Suppressor macrophage treated with lipopolysaccharide for 4 hours (primary cell): ENCODE data around the gene CAMTA1.

Experiments used
- DNase-seq: peaks from one replicate; pipeline ENCODE4 v3.0.0-alpha.2; 2020

The CAMTA1 gene

DNA sequence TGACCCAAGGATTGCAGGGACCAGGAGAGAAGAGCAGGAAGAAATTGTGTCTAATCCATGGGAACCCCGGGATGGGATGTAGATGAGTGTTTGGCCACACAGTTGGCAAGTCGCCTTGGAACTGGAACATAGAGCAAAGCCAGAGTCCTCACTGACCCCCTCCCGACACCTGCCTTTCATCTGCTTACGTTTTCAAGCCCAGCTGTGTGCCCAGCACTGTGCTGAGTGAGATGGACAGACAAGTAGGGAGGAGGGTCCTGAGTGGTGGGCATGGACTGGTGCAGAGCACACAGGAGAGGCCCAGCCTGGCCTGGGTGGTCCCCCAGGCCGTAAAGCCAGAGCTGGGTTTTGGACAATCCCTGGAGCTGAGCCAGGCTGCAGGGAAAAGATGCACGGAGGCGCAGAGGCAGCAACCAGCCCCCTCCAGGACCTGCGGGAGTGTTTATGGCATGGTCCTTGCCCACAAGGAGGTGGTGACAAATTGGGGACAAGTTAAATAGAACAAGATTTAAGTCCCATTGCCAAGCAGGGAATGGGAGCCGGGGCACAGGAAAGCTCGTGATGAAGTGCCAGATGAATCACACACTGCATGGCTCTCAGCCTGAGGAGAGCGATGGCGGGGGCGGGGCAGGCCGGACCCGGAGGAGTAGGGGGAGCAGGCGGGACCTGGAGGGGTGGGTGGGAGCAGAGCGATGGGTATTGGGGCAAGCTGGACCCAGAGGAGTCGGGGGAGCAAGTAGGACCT, 828.0 kb downstream of the CAMTA1 start:
- no peak for DNase-seq

DNA sequence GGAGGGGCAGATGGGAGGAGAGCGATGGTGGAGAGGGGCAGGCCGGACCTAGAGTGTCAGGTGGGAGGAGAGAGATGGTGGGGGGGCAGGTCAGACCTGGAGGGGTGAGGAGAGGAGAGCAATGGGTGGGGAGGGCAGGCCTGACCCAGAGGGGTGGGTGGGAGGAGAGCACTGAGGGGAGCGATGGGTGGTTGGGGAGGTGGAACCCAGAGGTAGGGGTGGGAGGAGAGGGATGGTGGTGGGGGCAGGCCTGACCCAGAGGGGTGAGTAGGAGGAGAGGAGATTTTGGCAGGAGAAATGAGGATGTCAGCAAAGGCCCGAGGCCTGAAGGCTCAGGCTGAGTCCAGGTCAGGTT, 828.6 kb downstream of the CAMTA1 start:
- DNase-seq = no peak

DNA sequence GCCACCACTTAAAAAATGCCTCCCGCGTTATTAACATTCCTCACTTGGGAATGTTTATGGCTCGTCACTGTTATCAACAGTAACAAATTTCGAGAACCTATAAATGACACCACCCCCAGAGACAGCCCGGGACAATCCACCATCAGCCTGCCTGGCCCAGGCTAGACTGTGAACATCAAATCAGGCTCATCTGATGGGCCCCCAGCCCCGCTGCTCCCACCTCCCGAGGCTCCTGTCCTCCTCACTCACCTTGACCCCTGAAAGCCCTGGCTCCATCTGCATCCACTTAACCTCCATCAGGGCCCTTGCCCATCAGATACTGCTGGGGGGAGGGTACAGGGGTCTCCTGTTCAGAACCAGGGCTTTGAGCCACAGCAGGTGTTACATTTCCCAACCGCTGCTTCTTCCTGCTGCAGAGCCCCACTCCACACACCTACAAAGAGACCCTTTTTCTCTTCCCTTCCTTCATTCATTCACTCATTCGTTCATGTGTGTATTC, 829.4 kb downstream of the CAMTA1 start:
- DNase-seq = no peak

DNA sequence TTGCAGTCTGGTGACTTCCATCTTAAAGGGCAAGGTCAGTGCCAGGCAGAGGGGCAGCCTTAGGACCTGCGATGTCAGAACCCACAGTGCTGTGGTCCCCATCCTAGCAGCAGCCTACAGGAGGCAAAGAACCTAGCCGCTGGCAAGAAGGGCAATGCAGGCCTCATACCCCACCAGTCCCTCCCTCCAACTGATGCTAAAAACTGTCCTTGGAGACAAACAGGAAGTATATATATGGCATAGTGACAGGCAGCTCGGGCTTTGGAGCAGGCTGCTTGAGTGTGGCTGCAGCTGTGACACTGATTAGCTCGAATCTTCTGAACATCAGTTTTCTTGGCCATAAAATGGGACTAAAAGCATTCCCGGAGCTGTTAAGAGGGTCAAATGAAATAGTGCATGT, 829.9 kb downstream of the CAMTA1 start:
- no peak for DNase-seq

DNA sequence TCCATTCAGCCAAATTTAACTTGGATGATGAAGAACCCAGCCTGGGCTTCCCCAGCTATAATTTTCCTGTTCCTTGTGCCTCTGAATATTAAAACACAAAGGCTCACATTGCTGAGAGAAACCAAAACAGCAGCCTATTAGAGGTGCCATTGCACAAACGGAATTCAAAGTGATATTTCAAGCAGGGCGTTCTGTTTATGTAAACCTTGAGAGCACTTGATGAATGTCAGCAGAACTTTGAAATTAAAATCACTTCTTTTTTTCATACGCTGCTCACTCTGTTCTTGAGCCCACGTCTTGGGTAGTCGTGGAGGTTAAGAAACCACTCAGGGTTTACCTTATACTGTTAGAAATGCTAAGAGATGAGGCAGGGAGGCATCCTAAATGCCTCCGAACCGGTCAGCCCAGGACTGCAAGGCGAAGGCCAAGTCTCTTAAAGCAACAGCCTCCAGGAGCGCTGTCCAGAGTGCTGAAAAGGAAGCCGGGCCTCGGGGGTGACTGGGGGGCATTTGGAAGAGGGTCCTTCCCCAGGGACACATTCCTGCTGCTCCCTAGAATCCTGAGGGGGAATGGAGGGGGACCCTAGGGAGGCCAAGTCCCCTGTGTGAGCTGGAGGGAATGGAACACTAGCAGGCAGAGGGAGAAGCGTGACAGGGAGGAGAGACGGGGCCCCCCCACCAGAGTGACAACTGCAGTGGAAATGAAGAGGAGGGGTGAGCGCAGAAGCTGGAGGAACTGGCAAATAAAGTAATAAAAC, 831.0 kb downstream of the CAMTA1 start:
- peak; percentile 21 for DNase-seq

DNA sequence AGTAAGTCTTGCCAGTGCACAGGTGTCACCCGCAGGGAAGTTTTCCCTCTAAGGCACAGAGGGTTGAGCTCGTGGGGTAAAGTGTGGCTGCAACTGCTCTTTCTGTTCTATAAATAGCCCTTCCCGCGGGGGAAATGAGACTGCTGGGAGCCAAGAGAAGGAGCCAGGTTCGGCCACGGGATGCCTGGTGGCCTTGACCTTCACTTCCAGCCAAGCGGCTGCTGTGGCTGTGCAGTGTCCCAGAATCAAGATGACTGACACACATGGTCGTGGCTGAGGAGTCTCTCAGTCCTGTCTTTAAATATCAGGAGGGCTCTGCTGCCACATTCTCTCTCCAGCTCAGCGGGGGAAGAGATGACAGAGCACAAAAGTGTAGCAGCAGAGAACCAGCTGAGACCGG, 831.7 kb downstream of the CAMTA1 start:
- no peak for DNase-seq

DNA sequence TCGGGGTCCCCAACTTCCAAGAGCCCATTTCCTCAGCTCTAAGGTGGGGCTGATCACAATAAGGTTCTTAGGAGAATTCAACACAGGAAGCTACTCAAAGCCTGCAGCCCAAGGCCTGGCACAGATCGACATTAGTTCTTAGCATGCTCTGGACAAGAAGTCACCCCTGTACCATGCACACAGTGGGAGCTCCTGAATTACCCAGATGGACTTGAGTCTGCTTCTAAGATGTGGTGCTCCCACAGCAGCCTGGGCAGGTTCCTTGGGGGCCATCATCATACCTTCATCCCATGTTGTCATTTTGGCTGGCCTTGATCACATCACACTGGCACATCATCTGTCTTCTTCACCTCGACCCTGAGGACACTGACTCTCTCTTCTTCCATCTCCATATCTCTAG, 832.6 kb downstream of the CAMTA1 start:
- no peak for DNase-seq

DNA sequence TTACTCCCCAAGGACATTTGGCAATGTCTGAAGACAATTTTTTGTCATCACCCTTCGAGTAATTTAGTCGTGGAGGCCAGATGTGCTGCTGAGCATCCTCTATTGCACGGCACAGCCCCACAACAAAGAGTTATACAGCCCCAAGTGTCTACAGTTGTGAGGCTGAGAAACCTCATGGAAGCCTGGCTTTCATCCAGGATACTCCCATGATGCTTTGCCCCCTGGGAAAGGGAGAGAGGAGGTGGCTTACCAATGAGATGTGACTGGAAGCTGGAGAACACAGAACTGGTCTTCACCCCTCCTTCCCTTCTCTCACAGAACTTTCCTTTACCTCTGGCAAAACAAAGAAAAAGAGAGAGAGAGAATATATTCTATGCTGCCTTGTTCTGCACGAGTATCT, 834.9 kb downstream of the CAMTA1 start:
- no peak for DNase-seq

DNA sequence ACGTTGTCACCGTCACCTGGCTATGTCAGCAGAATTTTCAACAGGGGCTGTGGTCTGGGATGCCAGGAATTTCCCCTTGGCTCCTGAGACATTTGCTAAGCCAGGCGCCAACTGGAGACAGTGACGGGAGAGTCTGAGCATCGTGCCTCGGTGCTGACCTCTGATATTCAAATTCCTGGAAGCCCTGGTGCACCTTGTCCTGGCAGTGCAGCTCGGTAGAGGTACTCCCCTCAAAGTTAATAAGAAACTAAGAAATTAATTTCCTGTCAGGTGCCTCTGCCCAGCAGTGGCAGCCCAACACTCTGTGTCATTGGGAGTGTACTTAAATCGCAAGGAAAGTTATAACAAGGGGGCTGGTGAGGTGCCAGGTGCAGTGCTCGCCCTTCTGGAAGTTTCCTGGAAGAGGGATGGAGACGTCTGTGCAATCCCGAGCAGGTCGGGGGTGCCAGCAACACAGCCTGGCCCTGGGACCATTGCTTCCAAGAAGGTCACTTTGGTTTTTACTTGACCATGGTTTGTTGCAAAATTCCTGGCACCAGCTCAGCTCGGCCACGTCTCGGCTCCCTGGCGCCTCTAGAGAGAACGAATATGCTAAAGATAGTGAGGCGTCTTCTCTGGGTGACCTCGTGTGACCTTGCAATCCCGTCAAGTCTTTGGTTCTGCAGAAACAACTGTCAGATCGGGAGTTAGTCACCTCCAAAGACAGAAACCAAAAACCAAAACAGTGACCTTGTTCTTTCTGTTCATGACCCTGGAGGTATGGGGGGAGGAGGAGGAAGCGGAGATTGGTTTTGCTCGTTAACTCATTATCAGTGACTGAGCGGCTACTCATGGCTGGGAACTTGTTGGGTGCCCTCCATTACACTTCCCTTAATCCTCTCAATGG, 836.3 kb downstream of the CAMTA1 start:
- DNase-seq = no peak

DNA sequence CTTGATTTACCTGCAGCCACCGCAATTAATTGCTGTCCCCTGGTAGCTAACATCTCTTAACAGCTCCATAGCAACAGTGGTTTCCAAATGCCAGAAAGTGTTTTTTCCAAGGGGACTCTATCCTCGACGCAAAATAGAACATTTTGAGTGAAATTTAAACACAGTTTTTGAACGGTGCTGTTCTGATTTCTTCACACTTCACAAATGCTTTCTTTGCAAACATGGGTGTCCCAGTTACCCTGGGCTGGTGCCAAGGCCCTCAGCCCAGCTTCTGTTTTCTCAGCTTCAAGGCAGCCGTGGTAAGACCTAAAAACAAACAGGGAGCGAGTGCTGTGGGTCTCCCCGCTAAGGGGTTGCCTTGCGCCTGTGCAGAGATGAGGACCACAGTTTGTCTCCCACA, 838.6 kb downstream of the CAMTA1 start:
- DNase-seq = no peak

DNA sequence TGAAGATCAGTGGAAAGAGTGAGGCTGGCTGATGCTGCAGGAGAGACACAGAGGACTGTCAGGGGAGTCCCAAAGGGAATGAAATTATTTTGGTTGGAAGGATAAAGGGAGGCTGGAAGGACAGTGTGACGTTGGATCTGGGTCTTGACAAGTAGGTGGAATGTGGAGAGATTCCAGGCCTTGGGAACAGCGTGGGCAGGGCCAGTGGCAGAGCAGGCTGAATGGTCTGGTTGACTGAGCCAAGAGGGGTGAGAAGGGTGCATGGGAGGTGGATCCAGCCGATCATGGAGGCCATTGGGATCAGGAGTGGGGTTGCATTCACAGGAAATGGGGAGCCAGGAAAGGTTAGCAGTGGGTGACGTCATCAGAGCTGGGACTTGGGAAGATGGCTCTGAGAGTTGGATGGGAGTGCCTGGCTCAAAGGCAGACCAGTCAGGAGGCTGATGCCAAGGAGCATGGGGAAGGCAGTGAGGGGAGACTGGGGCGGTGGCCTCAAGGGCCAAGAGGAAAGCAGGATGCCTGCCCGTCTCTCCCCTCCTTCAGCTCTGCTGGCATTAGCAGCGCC, 839.6 kb downstream of the CAMTA1 start:
- no peak for DNase-seq

DNA sequence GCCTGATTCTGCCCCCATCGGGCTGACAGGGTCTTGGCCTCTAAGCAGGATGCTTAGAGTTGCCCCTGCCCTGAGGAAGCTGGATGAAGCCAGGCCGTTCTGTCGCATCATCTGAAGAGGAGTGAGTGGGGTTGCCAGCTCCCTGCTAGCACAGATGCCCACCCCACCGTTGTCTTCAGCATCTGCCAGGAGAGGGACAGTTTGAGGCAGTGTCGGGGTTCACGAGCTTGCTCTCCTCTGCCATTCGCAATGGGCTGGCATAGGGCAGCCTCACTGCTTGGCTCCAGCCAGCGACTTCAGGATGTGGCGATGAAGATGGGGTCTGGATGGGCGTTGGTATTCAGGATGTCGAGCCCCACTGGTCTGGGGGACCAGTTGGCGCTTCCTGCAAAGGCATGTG, 840.1 kb downstream of the CAMTA1 start:
- no peak for DNase-seq

DNA sequence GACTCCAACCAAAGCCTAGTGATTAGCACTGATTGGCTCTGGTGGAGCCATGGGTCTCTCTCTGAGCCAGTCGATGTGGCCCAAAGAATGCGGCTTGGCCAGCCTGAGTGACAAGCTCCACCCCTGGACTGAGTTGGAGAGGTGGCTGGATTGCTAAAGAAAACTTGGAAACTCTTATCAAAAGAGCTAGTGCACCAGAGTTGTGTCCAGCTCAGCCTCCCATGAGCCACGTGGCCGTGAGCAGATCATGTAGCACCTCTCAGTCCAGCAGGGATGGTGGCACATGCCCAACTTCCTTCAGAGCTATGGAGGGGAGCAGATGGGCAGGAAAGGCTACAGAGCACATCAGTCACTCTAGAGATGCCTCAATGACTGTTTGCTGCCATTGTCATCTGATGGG, 843.0 kb downstream of the CAMTA1 start:
- no peak for DNase-seq

DNA sequence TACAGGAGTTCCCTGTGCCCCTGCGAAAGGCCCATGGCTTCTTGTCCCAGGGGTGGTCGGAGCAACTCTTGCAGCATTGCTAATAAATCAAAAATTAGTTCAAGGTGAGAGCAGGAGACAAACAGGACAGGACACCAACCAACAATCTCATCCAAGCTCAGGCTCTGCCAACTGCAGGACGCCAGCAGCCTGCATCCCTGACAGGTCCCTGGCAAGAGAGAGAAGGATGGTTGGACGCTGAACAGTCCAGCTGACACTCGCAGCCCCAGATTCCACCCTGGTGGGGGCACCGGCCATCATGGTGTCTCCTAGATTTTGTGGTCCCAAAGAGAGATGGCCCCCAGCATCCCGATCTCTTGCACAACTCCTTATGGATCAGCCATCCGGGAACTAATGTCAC, 843.8 kb downstream of the CAMTA1 start:
- no peak for DNase-seq

DNA sequence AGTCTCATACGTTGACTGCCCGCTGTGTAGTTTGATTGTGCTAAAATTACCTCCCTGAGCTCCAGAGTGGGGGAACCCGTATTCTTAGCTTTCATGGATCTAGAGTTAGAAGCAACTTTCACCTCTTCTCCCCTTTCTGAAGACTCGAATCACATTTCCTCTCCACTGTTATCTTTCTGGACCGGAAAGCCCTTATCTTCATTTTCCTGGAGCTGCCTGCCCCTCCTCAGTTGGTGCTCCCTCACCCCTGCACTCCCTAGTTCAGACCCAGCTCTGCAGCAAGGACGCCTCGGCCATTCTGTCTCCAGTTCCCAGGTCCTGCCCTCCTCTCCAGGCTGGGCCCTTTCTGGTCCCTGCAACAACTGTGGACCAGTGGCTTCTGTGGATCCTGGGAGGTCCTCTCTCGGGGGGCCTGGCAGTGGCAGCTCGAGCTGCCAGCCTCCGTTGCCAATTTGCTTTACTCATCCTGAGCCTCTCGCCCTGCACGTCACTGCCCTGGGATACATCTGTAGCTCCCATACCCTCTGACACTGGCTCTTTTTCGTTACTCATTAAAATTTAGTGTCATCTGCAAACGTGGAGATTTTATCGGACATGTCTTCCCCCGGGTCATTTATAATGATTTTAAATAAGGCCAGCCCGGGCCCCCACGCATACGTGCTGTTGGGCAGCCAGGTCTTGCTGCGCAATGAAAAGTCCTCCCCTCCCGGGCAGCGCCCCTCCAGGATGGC, 844.4 kb downstream of the CAMTA1 start:
- no peak for DNase-seq

DNA sequence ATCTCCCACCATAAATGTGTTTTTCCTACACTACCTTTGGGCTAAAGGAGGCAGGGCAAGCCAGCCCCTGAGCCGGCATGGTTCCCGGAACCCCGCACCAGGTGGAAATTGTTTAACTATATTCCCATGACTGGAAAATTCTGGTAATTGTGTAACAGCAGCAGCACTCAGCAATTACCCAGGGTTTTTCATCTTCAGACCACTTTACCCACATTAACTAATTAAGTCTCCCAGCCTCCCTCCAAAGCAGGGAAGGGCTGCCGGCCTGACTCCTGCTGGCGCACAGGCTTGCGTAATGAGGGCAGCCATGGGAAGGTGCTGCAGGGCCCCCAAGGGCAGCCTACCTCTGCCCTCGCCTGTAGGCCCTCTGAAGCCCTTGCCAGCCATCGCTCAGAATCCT, 845.1 kb downstream of the CAMTA1 start:
- no peak for DNase-seq

DNA sequence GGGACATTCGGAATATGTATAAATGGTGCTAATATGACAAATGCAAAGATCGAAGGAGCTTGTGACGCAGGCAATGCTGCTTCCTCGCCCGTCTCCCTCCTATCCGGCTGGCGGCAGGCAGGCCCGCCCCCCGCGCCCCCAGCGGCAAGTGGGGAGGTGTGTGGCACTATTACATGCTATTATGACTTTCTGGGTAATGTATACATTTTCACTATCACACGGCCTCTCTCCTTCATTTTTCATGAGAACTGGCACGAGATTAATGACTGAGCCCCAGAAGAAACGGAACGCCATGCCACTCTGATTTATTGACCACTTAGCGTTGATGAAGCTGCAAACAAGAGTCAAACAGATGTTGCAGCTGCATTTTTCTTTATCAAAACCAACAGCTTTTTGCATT, 846.9 kb downstream of the CAMTA1 start:
- DNase-seq = no peak

DNA sequence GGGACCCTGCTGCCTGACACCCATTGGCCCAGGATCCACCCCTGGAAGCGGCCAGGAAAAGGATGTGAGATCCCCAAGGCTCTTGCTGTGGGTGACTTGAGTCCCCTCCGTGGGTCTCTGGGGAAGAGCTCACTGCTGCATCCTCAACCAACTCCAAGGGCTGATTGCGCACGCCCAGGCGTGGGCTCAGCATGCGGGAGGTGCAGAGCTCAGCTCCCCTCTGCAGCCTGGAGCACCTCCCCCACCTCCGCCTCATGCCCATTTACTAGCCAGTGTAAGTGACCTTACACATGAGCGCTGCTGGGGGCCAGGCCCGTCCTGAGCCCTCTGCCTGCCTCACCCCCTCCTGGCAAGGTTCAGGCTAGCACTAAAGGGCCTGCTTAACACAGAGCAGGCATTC, 847.4 kb downstream of the CAMTA1 start:
- no peak for DNase-seq

DNA sequence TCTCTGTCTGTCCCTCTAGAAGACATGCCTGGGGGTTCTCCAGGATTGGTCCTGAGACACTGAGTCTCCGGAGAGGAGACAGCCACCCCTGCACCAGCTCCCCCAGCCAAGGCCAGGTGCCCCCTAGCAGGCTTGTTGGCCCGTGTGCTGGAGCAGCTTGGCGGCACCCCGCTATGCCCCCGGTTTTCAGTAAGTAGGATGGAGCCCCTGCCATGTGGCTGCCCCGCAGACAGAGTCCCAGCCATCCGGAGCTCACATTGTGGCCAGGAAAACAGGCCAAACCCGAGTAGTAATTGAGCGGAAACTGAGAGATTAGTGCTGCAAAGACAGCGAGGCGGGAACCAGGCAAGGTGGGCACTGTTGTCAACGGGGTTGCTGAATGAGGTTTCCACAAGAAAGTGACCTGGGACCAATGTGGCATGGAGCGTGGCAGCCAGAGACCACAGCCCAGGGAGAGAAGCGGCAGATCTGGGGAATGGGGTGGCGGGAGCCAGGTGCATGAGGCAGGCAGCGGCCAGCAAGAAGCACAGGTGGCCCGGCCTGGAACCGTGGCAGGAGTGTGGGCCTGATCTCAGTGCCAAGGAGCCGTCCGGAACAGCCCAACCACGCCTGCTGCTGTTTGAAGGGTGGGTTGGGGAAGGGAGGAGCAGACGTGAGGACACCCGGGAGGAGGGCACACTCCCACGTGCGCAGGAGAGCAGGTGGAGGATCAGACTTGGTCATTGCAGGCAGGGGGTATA, 848.4 kb downstream of the CAMTA1 start:
- no peak for DNase-seq

DNA sequence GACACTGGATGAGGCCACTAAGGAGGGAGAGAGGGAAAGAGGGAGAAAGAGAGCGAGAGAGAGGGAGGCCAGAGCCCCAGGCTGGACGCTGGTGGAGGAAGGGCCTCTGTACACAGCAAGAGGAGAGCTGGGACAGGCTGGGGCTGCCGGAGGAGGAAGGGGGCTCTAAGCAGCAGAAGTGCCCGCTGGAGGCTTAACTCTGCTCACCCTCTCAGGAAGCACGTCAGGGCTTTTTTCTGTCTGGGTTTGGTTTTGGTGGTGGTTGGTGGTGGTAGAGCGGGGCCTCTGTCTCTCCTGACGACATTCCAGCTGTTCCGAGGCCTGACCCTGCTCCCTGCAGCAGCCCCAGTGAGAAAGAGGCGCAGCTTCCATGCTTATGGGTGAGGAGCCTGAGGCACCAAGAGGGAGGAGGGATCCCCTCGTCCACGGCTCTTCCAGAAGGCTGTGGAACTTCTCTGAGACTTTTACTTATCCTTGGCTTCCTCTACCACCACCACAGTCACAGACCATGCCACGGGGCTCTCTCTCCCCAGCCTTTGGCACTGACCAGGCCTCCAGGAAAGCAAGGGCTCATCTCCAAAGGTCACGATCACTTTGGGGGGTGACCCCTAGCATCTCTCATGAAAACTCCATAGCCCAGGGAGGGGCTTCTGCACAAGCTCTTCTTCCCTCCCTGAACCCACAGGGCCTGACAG, 849.4 kb downstream of the CAMTA1 start:
- no peak for DNase-seq
